Astrocyte (in vitro differentiated cells and primary cell): ENCODE data around the gene THAP5.

Source experiments
- CTCF ChIP-seq: IDR thresholded peaks from 2 replicates; pipeline ENCODE4 v1.5.1; 2011; ENCODE audit warnings: low read depth, mild to moderate bottlenecking, inconsistent platforms, low read length, moderate library complexity; ENCODE audit not compliant: insufficient read depth
- EZH2 ChIP-seq: IDR thresholded peaks from 2 replicates; pipeline ENCODE4 v1.6.1; 2012; ENCODE audit warnings: mild to moderate bottlenecking, low read length, inconsistent platforms; ENCODE audit not compliant: insufficient read depth

- TF ChIP-seq CTCF (no peak), EZH2 (no peak)
Measured at GRCh38 chr7:108517951-108518350, 51.6 kb downstream of the THAP5 start.
